ENCODE data around the gene SMIM41.

The SMIM41 gene

DNA sequence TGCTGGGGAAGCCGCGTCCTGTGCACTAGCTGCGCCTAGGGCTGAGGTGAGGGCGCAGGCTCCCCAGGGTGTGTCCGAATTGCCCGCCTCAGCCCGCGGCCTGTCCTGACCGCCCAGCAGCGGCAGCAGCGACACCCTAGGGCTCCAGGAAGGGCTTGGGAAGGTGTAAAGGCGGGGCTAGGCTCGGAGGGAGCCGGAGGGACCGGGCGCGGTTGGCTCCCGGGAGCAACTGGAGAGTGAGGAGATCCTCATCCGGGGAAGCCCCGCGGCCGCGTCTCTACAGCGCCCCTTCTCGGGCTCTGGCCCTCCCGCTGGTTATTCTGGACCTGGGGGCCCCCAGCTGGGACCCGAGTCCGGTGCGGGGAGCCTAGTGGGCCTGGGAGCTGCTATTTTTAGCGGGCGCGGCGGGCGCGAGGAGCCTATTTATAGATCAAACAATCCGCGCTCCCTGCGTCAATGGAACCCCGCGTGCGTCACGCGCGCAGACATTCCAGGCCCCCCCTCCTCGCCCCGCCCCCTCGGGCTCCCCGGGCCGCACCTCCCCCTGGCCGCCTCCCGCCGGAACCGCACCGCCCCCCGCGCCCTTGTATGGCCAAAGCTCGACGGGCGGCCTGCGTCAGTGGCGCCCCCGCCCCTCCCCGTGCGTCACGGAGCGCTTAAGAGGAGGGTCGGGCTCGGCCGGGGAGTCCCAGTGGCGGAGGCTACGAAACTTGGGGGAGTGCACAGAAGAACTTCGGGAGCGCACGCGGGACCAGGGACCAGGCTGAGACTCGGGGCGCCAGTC lies 28.6 kb upstream of the SMIM41 start, which contains the start of gene NR4A1:
Gene NR4A1 (plus strand): TSS at position 685 of the 784 bp plus-strand sequence. CDS start 2,887 bp downstream, outside the sequence.
- peak; percentile 81 to 85 for DNase-seq (ENCODE audit: low read depth in 2 of 2)

DNA sequence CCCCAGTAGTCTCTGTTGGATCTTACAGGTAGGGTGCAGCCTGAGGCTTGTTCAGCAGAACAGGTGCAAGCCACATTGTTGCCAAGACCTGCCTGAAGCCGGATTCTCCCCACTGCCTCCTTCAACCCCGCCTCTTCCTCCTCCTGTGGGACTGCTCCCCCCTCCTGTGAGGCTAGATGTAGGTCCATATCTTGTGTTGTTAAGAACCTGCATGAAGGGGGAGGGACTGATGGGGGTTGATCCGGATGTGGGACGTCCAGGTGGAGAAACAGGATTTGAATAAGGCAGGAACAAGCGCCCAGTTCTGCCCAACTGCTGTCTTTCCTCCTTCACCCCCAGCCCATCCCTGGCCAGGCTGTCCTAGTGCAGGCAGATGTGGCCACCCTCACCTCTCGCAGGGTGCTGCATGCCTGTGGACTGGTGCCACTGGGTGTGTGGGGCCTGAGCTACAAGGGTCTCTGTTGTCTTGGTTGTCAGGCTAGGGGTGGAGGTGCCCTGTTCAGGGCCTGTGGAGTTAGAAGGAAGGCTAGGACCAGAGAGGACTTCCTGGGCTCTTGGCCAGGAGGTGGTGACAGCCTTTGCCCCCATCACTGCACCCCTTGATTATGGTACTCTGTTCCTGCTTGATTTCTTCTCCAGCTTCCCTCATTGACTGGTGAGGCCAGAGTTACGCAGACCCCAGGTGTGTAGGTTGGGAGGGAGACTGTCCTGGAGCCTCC lies 26.9 kb upstream of the SMIM41 start:
- DNase-seq (ENCODE audit: low read depth in 2 of 2): no peak

DNA sequence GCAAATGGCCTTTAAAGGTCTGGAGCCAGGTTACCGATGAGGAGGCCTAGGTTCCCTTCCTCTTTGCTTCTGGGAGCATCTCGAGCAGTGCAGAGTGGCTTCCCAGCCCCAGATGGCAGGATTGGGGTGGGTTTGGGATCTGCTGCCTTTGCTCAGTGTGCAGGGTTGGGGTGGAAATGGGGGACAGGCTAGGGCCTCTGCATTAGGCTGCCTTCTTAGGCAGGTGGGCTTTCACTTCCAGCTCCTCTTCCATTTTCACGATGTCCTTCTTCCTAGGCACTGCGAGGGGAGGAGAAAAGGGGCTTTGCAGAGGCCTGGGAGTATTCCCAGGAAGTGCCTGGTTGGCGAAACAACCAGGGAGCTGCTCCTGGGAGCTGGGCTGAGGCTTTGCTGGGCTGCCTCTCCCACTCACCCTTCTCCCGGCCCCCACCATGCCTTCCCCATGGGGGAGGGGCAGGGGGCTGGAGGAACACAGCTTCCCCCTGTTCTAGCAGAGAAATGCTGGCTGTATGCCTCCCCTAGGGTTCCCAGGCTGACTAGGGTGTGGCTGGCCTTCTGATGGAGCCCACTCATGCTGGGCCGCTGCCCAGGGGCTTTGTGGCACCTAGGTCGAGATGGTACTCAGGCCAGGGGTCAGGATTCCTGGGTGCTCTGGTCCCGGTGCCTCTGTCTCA lies 25.8 kb upstream of the SMIM41 start:
- DNase-seq (ENCODE audit: low read depth in 2 of 2): no peak

DNA sequence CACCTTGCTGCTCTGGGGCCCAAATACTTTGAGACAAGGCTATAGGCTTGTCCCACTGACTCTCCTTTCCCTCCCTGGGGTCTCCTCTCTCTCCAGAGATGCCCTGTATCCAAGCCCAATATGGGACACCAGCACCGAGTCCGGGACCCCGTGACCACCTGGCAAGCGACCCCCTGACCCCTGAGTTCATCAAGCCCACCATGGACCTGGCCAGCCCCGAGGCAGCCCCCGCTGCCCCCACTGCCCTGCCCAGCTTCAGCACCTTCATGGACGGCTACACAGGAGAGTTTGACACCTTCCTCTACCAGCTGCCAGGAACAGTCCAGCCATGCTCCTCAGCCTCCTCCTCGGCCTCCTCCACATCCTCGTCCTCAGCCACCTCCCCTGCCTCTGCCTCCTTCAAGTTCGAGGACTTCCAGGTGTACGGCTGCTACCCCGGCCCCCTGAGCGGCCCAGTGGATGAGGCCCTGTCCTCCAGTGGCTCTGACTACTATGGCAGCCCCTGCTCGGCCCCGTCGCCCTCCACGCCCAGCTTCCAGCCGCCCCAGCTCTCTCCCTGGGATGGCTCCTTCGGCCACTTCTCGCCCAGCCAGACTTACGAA lies 25.2 kb upstream of the SMIM41 start:
- DNase-seq (ENCODE audit: low read depth in 2 of 2): no peak

DNA sequence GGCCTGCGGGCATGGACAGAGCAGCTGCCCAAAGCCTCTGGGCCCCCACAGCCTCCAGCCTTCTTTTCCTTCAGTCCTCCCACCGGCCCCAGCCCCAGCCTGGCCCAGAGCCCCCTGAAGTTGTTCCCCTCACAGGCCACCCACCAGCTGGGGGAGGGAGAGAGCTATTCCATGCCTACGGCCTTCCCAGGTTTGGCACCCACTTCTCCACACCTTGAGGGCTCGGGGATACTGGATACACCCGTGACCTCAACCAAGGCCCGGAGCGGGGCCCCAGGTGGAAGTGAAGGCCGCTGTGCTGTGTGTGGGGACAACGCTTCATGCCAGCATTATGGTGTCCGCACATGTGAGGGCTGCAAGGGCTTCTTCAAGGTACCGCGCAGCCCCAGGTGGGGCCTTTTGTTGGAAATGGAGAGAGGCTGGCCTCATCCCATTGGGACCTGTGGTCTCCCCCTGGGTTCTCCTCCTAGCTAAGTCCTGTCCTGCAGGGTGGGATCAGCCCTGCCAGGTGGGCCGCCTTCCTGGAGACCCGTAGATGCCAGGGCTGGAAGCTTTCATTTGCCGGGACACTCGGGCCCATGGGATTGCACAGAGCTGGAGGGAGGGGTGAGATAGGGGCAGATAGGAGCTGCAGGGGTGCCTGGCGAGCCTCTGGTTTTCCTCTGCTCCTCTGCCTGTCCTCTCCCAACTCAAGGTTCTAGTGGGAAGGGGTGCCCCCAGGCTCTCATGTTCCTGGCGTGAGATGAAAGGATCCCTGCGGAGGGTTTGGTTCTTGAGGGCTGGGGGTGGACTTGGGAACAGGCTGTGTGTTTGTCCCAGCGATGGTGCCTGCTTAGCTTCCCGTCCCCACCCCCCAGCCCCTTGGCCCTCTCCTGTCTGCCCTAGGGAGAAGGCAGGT lies 24.4 kb upstream of the SMIM41 start:
- DNase-seq (ENCODE audit: low read depth in 2 of 2): no peak

DNA sequence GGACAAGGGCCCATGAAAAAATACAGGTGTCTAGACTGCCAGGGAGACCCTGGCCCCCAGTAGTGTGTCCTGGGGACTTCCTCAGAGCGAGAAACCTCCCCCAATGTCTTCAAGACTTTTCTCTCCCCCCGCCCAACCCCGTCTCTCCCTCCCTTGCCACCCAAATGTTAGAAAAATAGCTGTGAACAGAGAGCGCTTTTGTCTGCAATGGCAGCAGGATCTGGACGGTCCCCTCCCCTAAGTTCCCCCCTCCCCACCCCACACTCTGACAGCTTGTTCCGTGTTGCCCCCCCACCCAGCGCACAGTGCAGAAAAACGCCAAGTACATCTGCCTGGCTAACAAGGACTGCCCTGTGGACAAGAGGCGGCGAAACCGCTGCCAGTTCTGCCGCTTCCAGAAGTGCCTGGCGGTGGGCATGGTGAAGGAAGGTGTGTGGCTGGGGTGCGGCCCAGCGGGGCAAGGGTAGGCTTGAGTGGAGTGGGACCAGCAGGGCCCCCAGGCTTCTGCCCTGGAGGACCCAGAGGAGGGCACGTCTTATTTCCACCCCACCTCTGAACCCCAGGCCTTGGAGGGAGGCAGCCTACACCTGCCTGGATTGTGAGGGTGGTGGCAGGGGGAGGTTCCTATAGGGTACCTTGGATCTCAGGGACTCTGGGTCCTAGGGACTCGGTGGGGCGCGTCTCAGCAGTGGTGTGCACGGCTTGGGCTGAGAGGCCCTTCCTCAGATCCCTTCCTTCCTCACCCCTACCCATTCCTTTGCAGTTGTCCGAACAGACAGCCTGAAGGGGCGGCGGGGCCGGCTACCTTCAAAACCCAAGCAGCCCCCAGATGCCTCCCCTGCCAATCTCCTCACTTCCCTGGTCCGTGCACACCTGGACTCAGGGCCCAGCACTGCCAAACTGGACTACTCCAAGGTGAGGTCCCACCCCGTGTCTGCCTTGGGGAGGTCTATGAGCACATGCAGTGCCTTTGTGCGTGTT lies 23.5 kb upstream of the SMIM41 start:
- no peak for DNase-seq (ENCODE audit: low read depth in 2 of 2)

DNA sequence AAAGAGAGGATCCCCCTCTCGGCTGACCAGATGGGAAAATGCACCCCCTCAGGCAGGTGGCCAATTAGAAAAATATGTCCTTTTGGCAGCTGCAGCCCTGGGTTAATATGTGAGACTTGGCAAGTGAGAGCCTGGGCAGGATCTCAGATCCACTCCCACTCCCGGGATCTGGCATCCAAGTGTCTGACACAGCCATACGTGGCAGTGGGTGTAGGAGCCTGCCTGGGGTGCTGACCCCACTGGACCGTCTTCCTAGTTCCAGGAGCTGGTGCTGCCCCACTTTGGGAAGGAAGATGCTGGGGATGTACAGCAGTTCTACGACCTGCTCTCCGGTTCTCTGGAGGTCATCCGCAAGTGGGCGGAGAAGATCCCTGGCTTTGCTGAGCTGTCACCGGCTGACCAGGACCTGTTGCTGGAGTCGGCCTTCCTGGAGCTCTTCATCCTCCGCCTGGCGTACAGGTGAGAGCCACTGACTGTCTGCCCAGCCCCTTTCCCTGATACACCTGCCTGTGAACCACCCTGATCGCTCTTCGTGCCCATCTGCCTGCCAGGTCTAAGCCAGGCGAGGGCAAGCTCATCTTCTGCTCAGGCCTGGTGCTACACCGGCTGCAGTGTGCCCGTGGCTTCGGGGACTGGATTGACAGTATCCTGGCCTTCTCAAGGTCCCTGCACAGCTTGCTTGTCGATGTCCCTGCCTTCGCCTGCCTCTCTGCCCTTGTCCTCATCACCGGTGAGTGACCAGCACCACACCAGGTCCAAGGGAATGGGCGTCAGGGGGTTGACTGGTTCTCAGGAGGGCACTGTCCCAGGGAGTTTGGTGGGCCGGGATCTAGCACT lies 22.5 kb upstream of the SMIM41 start:
- no peak for DNase-seq (ENCODE audit: low read depth in 2 of 2)

DNA sequence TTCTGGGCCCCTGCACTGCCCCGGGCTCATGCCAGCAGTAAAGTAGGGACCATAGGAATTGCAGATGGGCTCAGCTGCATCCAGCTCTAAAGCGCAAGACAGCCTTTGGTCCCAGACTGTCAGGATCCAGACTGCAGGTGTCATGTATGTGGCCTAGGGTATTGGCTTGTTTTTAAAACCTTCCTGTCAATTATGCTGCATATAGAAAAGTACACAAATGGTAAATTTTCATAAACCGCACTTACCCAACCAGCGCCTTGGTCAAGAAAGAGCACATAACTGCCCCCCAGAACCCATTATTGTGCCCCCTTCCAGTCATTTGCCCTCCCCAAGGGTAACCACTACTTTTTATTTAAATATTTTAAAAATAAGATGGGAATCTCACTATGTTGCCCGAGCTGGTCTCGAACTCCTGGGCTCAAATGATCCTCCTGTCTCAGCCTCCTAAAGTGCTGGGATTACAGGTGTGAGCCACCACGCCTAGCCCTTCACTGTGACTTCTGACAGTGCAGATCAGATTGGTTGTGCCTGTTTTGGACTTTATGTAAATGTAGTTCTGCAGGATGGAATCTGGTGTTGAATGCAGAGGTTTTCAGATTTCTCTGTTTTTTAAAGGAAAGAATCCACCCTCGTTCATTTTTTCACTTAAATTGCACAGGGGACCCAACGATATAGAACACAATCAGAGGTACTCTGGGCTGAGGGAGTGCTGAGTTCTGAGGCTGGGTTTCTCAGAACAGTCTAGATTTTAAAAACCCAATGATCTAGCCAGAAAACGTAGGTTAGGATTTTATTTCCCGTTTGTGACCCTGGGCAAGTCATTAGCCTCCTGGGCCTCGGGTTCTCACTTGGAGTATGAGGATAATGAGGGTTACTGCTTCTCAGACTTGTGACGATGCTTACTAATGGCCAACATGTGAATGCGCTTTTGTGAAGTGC lies 21.6 kb upstream of the SMIM41 start:
- DNase-seq (ENCODE audit: low read depth in 2 of 2): no peak

DNA sequence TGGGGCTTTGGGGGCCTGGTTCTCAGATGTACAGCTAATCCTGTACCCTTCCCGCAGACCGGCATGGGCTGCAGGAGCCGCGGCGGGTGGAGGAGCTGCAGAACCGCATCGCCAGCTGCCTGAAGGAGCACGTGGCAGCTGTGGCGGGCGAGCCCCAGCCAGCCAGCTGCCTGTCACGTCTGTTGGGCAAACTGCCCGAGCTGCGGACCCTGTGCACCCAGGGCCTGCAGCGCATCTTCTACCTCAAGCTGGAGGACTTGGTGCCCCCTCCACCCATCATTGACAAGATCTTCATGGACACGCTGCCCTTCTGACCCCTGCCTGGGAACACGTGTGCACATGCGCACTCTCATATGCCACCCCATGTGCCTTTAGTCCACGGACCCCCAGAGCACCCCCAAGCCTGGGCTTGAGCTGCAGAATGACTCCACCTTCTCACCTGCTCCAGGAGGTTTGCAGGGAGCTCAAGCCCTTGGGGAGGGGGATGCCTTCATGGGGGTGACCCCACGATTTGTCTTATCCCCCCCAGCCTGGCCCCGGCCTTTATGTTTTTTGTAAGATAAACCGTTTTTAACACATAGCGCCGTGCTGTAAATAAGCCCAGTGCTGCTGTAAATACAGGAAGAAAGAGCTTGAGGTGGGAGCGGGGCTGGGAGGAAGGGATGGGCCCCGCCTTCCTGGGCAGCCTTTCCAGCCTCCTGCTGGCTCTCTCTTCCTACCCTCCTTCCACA lies 20.7 kb upstream of the SMIM41 start:
- no peak for DNase-seq (ENCODE audit: low read depth in 2 of 2)

DNA sequence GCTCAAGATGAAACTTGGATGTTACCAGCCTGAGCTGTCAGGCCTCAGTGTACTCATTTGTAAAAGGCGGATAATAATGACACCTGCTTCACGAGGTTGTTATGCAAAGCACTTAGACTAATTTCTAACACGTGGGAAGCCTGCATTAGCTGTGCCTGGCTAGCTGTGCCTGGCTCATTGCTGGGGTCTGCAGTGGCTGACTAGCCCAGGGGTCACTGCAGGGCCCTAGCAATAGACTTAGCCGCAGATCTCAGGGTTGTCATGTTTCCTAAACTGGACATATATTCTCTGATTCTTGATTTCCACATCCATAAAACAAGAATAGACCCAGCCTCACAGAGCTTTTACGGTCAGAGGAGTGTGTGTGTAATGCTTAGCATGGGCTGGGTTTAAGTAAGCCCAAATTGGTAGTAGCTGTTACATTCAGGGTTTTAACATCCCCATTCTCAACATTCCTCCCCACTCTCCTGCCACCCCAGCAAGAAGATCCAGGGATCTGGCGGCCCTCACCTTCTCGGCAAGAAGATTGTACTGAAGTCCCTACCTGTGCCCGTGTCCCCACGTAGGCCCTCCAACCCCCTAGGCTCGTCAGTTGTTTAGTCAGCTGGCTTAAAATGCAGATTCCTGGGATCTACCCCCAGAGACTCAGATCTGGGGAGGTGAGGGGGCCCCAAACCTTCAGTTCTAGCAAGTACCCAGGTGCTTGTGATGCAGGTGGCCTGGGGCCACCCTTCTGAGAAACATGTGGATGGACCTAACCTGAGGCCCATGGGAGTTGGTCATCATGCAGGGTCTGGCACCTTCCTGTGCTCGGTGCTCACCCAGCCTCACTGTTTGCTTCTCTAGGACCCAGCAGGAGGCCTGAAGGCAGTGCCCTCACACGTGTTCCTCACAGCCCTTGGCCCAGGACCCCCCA lies 19.7 kb upstream of the SMIM41 start:
- no peak for DNase-seq (ENCODE audit: low read depth in 2 of 2)

DNA sequence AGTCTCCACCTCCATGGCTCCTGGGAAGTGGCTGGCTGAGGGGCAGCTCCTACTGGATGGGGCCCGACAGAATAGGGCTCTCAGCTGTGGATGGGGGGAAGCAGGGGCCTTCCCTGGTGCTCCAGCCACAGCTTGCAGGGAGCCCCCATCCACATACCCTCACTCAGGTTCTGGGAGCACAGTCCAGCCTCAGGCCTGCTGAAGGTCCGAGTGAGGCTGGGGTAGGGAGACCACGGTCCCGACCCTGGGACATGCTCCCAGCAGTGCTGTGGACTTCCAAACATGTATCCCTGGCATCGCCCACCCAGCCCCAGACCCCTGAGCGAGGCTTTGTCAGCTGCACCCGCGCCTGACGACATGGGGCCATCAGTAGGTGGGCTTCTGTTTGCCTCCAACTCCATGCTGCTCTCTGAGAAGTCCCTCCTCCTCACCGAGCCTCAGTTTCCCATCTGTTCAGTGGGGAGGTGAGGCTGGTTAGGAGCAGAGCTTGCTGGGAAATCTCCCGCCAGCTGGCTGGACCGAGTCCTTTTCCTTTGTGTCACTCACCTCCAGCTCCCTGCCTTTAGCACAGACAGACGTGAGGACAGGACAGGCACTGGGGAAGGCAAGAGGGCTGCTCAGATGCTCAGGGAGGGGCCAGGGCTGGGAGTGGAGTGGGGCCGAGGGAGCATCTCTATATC lies 18.9 kb upstream of the SMIM41 start:
- DNase-seq (ENCODE audit: low read depth in 2 of 2): no peak

DNA sequence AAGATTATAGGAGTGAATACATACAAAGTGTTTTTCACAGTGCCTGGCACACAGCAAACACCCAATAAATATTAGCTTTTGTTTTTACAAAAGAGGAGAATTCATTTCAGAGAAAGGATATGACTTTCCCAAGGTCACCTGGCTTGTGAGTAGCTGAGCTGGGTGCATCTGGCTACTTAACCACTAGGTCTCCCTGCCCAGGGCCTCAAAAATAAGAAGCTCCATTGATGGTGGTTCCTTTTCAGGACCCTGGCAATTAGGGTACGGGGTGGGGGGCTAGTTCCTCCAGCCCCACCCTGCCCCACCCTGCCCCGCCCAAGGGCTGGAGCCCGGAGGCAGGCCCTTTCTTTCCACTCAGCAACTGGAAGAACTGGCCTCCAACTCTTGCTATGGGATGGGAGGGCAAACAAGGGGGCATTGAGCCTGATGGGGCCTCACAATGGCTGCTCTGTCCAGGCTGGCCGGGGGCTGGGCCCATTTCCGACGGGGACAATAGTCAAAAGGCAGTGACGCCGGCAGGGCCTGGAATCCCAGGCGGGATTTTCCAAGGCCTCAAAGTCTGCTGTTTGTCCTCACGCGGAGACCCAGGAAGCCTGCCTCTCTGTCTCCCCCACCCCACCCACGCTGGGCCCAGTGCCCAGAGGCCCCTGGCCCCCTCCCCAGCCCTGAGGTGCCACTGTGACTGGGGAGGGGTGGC lies 17.9 kb upstream of the SMIM41 start:
- DNase-seq (ENCODE audit: low read depth in 2 of 2): no peak

DNA sequence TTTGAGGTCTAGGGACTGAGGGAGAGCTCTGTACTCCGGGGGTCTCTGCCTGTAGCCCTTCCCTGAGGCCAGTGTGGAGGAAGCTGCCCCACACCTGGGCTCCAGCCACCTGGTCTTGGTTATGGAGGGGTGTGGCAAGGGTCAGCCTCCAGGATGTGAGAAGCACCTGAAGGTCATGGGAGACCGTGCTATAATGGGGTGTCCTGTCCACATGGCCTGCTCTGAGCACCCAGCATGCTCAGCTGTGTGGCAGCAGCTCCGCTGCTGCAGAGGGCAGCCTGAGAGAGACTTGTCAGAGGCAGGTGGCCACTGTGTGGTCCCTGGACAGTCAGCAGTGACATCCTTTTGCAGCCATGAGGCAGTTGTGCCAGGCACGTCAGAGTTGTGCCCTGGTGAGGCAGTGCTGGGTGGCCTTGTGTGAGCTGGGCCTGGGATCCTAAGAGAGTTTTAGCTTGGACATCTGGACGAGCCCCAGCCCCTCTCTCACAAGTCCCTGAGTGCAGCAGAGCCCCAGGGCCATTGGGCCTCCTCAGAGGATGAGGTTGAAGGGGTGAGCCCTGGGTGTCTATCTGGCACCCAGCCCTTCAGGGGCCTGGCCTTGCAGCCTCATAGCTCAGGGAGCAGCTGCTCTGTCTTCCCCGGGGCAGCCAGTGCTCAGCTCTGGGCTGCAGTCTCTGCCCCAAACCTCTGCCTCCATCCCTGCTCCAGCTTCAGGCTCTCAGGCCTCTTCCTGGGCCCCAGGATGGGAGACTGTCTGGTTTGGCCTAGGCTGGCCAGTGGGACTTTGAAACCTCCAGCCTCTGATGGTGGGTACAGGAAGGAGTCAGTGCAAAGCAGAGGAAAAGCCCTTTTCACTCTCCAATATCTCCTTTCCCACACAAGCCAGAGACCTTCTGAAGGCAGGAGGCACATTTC lies 17.1 kb upstream of the SMIM41 start:
- no peak for DNase-seq (ENCODE audit: low read depth in 2 of 2)

All from fibroblast of skin of left biceps (primary cell).